GM21825 (cell line): Measurements from ENCODE around the gene LAMB2.

ENCODE experiments used
- ATAC-seq: cut with Tn5 transposase; IDR thresholded peaks from one replicate; pipeline ENCODE4 v1.9.1; 2021; ENCODE audit warnings: mild to moderate bottlenecking, moderate library complexity; ENCODE audit not compliant: unreplicated experiment

Gene LAMB2

GRCh38 chr3:49161808-49162530 lies 29.1 kb upstream of the LAMB2 start:
- ATAC-seq = no peak

- no peak for ATAC-seq
Measured at GRCh38 chr3:49161197-49161596, 28.3 kb upstream of the LAMB2 start.

GRCh38 chr3:49158792-49159191 lies 25.9 kb upstream of the LAMB2 start:
- no peak for ATAC-seq

- no peak for ATAC-seq
Measured at GRCh38 chr3:49158103-49158709, 25.4 kb upstream of the LAMB2 start.

- no peak for ATAC-seq
Measured at GRCh38 chr3:49157289-49157688, 24.4 kb upstream of the LAMB2 start.

- ATAC-seq = no peak
Measured at GRCh38 chr3:49153349-49153912, 20.6 kb upstream of the LAMB2 start.

GRCh38 chr3:49151610-49152009 lies 18.8 kb upstream of the LAMB2 start:
- no peak for ATAC-seq

GRCh38 chr3:49148159-49148558 lies 15.3 kb upstream of the LAMB2 start:
- ATAC-seq = no peak

- ATAC-seq = no peak
Measured at GRCh38 chr3:49140080-49140479, 7.2 kb upstream of the LAMB2 start.

- no peak for ATAC-seq
Measured at GRCh38 chr3:49135499-49135898, 2.6 kb upstream of the LAMB2 start.

GRCh38 chr3:49134471-49135265 lies 1.8 kb upstream of the LAMB2 start:
- ATAC-seq = no peak

- no peak for ATAC-seq
Measured at GRCh38 chr3:49133226-49133951, 539 bp upstream of the LAMB2 start.

- ATAC-seq = no peak
Measured at GRCh38 chr3:49132073-49132436, 795 bp downstream of the LAMB2 start.

- ATAC-seq = no peak
Measured at GRCh38 chr3:49131576-49131975, 1.3 kb downstream of the LAMB2 start.

- no peak for ATAC-seq
Measured at GRCh38 chr3:49131040-49131439, 1.8 kb downstream of the LAMB2 start.

- no peak for ATAC-seq
Measured at GRCh38 chr3:49124991-49125670, 7.7 kb downstream of the LAMB2 start.

- no peak for ATAC-seq
Measured at GRCh38 chr3:49124203-49124602, 8.6 kb downstream of the LAMB2 start.

- no peak for ATAC-seq
Measured at GRCh38 chr3:49123687-49124086, 9.2 kb downstream of the LAMB2 start.

- no peak for ATAC-seq
Measured at GRCh38 chr3:49122886-49123545, 9.8 kb downstream of the LAMB2 start.

GRCh38 chr3:49122451-49122850 lies 10.4 kb downstream of the LAMB2 start:
- ATAC-seq = no peak
